PC-9 (cell line): ENCODE results near the gene IMMT. TPM values are rescaled to one million over a fixed set of nuclear protein-coding genes. Genes with fewer than 3 reads are reported as not detected.

Experiments used
- BruUV-seq: library from RNA; stranded (reverse); fragments of 400-500 nt; replicated peaks from 2 replicates; lab custom pipeline; 2021; lab: Mats Ljungman, UMichigan
- CTCF ChIA-PET: fragments of 300-600 bp; sonication (Branson Sonifier 250); formaldehyde crosslinking; loops from one replicate; lab custom pipeline; 2022; ENCODE audit warnings: antibody characterized with exemption; lab: Charles Lee
- POLR2A ChIA-PET: fragments of 300-600 bp; sonication (Branson Sonifier 250); formaldehyde crosslinking; loops from one replicate; lab custom pipeline; 2022; ENCODE audit warnings: antibody characterized with exemption; ENCODE audit not compliant: unreplicated experiment; lab: Charles Lee
- DNase-seq, 2 experiments: peaks; one replicate each; pipeline versions ENCODE4 v3.0.0 to v3.0.0-alpha.2; 2015 to 2022; ENCODE audit warnings: mixed read lengths in 1 of 2
- H2AFZ ChIP-seq: fragments of 200-600 bp; sonication (generic); 2 replicates; pipeline ENCODE4 v1.8.1; 2017; ENCODE audit warnings: antibody characterized with exemption
- H3F3A ChIP-seq: fragments of 200-600 bp; sonication (generic); 2 replicates; pipeline ENCODE4 v1.8.1; 2017; ENCODE audit warnings: antibody characterized with exemption, mild to moderate bottlenecking, low read depth; ENCODE audit not compliant: insufficient read depth
- H3K27ac ChIP-seq: fragments of 200-600 bp; sonication (generic); 2 replicates; pipeline ENCODE4 v1.6.1; 2016; ENCODE audit warnings: mixed run types
- H3K27me3 ChIP-seq: fragments of 200-600 bp; sonication (generic); 2 replicates; pipeline ENCODE4 v1.6.1; 2016; ENCODE audit warnings: low read depth, mixed run types; ENCODE audit not compliant: insufficient read depth
- H3K36me3 ChIP-seq: fragments of 200-600 bp; sonication (generic); 2 replicates; pipeline ENCODE4 v1.6.1; 2016; ENCODE audit warnings: low read depth, mixed run types
- H3K4me1 ChIP-seq: fragments of 200-600 bp; sonication (generic); replicated peaks from 2 replicates; pipeline ENCODE4 v1.6.1; 2016; ENCODE audit warnings: mixed run types; ENCODE audit not compliant: insufficient read depth
- H3K4me2 ChIP-seq: fragments of 200-600 bp; sonication (generic); 2 replicates; pipeline ENCODE4 v1.6.1; 2017; ENCODE audit warnings: mixed run types
- H3K4me3 ChIP-seq: fragments of 200-600 bp; sonication (generic); 2 replicates; pipeline ENCODE4 v1.6.1; 2016; ENCODE audit warnings: mixed run types
- H3K79me2 ChIP-seq: fragments of 200-600 bp; sonication (generic); 2 replicates; pipeline ENCODE4 v1.6.1; 2017; ENCODE audit warnings: low read depth, mixed run types
- H3K9me2 ChIP-seq: fragments of 200-600 bp; sonication (generic); 2 replicates; pipeline ENCODE4 v1.8.1; 2017; ENCODE audit warnings: mild to moderate bottlenecking; ENCODE audit not compliant: insufficient read depth
- H3K9me3 ChIP-seq: fragments of 200-600 bp; sonication (generic); 2 replicates; pipeline ENCODE4 v1.8.1; 2016; ENCODE audit warnings: low read depth; ENCODE audit not compliant: insufficient read depth
- H4K20me1 ChIP-seq: fragments of 200-600 bp; sonication (generic); 2 replicates; pipeline ENCODE4 v1.8.1; 2017; ENCODE audit not compliant: insufficient read depth
- EZH2 ChIP-seq: fragments of 200-600 bp; sonication (generic); IDR thresholded peaks from 2 replicates; pipeline ENCODE4 v1.8.0; 2017; ENCODE audit warnings: antibody characterized with exemption, low read depth
- intact Hi-C: fragments of 100-400 bp; cut with micrococcal nuclease; formaldehyde crosslinking; loops from one replicate; pipeline ENCODE4 v1.10.0; 2022; ENCODE audit not compliant: unreplicated experiment
- total RNA-seq: library from RNA; stranded (reverse); gene quantifications from 2 replicates; pipeline ENCODE4 v1.2.3, GENCODE V29; 2021
- TF ChIP-seq, protein P1 (sequence below): fragments of 200-600 bp; sonication (generic); conservative IDR thresholded peaks from 2 replicates; pipeline ENCODE4 v1.6.1; 2017; ENCODE audit warnings: mixed run types, antibody characterized with exemption, mild to moderate bottlenecking, moderate library complexity

The IMMT gene
- total RNA-seq, 1 experiment from 2014 or later: 114 TPM

DNA sequence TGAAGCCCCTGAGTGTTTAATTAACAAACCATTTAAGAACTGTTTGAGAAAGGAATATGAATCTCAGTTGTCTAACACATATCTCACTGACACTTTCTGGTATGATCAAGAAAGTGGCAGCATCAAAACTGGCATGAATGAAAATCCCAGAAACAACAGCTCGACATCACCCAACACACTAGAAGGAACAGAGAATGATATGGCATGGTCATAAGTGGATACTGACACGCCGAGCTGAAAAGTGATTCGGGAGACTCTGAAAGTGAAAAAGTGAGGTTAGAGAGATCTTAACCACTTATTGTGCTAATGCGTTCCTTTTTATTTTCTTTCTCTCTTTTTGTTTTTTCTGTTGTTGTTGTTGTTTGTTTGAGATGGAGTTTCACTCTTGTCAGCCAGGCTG lies 41.9 kb upstream of the IMMT start:
- TF ChIP-seq, protein P1, sequence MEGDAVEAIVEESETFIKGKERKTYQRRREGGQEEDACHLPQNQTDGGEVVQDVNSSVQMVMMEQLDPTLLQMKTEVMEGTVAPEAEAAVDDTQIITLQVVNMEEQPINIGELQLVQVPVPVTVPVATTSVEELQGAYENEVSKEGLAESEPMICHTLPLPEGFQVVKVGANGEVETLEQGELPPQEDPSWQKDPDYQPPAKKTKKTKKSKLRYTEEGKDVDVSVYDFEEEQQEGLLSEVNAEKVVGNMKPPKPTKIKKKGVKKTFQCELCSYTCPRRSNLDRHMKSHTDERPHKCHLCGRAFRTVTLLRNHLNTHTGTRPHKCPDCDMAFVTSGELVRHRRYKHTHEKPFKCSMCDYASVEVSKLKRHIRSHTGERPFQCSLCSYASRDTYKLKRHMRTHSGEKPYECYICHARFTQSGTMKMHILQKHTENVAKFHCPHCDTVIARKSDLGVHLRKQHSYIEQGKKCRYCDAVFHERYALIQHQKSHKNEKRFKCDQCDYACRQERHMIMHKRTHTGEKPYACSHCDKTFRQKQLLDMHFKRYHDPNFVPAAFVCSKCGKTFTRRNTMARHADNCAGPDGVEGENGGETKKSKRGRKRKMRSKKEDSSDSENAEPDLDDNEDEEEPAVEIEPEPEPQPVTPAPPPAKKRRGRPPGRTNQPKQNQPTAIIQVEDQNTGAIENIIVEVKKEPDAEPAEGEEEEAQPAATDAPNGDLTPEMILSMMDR: no peak
- no peak for TF ChIP-seq EZH2
- H3K4me1 ChIP-seq: no peaks in the 10 kb centered on the region
- no peaks in the 10 kb centered on the region for H3K9me3 ChIP-seq
- CTCF ChIA-PET: no interaction called here
- H4K20me1 ChIP-seq: no peaks in the 10 kb centered on the region
- intact Hi-C loops: no loop called here
- H3K36me3 ChIP-seq: no peaks in the 10 kb centered on the region
- no peaks in the 10 kb centered on the region for H3K9me2 ChIP-seq
- H2AFZ ChIP-seq: no peak overlapping the region
- H3K4me2 ChIP-seq: no peak overlapping the region
- DNase-seq: no peak
- H3K4me3 ChIP-seq: no peak overlapping the region
- H3K79me2 ChIP-seq: no peaks in the 10 kb centered on the region
- no peak overlapping the region for H3K27ac ChIP-seq
- peaks cover 14% of the 10 kb centered on the region; the same call in 1 of the 2 replicates for H3K27me3 ChIP-seq
- POLR2A ChIA-PET: no interaction called here
- H3F3A ChIP-seq: peaks cover 3% of the 10 kb centered on the region; the same call in 1 of the 2 replicates
- BruUV-seq: no TSS peak

- Histone ChIP-seq H3K9me3 (no peaks in the 10 kb centered on the region), H3K27ac (no peak overlapping the region), H3K36me3 (no peaks in the 10 kb centered on the region), H3K9me2 (no peaks in the 10 kb centered on the region), H3K27me3 (peaks cover 11% of the 10 kb centered on the region; the same call in 1 of the 2 replicates), H3K4me3 (no peak overlapping the region), H3F3A (peaks cover 3% of the 10 kb centered on the region; the same call in 1 of the 2 replicates), H2AFZ (no peak overlapping the region), H3K4me1 (no peaks in the 10 kb centered on the region), H3K4me2 (no peak overlapping the region), H4K20me1 (no peaks in the 10 kb centered on the region), H3K79me2 (no peaks in the 10 kb centered on the region)
- POLR2A ChIA-PET: interaction anchor here (0.7 kb wide), 2 partner anchors 11 to 35 kb away, joined by 3 to 4 read pairs; no protein-coding TSS in a partner anchor
- CTCF ChIA-PET: no interaction called here
- TF ChIP-seq, protein P1: no peak
- TF ChIP-seq EZH2: no peak
- DNase-seq: no peak
- BruUV-seq: no TSS peak
- intact Hi-C loops: no loop called here
Measured at GRCh38 chr2:86235196-86235980, 40.1 kb upstream of the IMMT start.

- H3K36me3 ChIP-seq: no peaks in the 10 kb centered on the region
- peaks cover 8% of the 10 kb centered on the region; the same call in 1 of the 2 replicates for H3K27me3 ChIP-seq
- BruUV-seq: no TSS peak
- CTCF ChIA-PET: no interaction called here
- H3K4me3 ChIP-seq: no peak overlapping the region
- no peak for DNase-seq
- H3K9me2 ChIP-seq: no peaks in the 10 kb centered on the region
- no peak overlapping the region for H2AFZ ChIP-seq
- no peak overlapping the region for H3K27ac ChIP-seq
- no peak overlapping the region for H3K4me2 ChIP-seq
- H4K20me1 ChIP-seq: no peaks in the 10 kb centered on the region
- POLR2A ChIA-PET: no interaction called here
- TF ChIP-seq EZH2: no peak
- H3K4me1 ChIP-seq: no peaks in the 10 kb centered on the region
- H3K79me2 ChIP-seq: no peaks in the 10 kb centered on the region
- no peaks in the 10 kb centered on the region for H3K9me3 ChIP-seq
- peaks cover 3% of the 10 kb centered on the region; the same call in 1 of the 2 replicates for H3F3A ChIP-seq
- intact Hi-C loops: no loop called here
Measured at GRCh38 chr2:86234563-86235131, 39.4 kb upstream of the IMMT start.
